K562 (cell line): Measurements from ENCODE around the gene VPS41. TPM values are rescaled to one million over a fixed set of nuclear protein-coding genes. Genes with fewer than 3 reads are reported as not detected.

Experiments used
- ATAC-seq: fragments of 200-7000 bp; cut with Tn5 transposase; 3 replicates; pipeline ENCODE4 v1.9.1; 2020; ENCODE audit warnings: moderate library complexity
- BruUV-seq: library from RNA; stranded (reverse); fragments of 400-500 nt; replicated peaks from 2 replicates; lab custom pipeline; 2021; lab: Mats Ljungman, UMichigan
- CTCF ChIA-PET: fragments of 300-600 bp; formaldehyde crosslinking; extraction: SDS; loops from one replicate; lab custom pipeline; 2021; ENCODE audit warnings: low intra/inter-chr PET ratio; lab: Yijun Ruan, JAX
- POLR2A ChIA-PET: fragments of 300-600, 350-650 bp; sonication (Branson Sonifier 250); formaldehyde crosslinking; extraction: SDS; loops from one replicate; lab custom pipeline; 2021; ENCODE audit warnings: antibody characterized with exemption, inconsistent platforms; lab: Yijun Ruan, JAX
- DNase-seq, 4 experiments: peaks; one replicate each; pipeline versions ENCODE4 v3.0.0 to v3.0.0-alpha.2; 2011 to 2018; ENCODE audit warnings: low spot score in 3 of 4, mixed read lengths in 3 of 4; ENCODE audit errors: extremely low read depth in 1 of 4
- FAIRE-seq: peaks from 2 replicates; lab custom pipeline; 2011; peaks lifted over from hg19 to GRCh38; lab: Jason Lieb, UNC
- H2AFZ ChIP-seq: 2 replicates; pipeline ENCODE4 v1.6.0; 2011; ENCODE audit warnings: low read depth, low read length, control low read depth, inconsistent platforms
- H3K27ac ChIP-seq: fragments of 200-600 bp; 3 replicates; pipeline ENCODE4 v1.8.0; 2011; ENCODE audit warnings: low read depth, mild to moderate bottlenecking, control low read depth, inconsistent platforms, low read length, moderate library complexity, mixed read lengths; ENCODE audit errors: extremely low read depth
- H3K27me3 ChIP-seq, 2 experiments: fragments of 300-600 bp in 1 of 2; 2 replicates in 1 of 2; 3 replicates in 1 of 2; pipeline versions ENCODE4 v1.6.0 to v1.8.0; 2011; ENCODE audit warnings: inconsistent platforms in 2 of 2, low read length in 2 of 2, mild to moderate bottlenecking in 1 of 2, mixed read lengths in 1 of 2, moderate library complexity in 1 of 2; ENCODE audit not compliant: control insufficient read depth in 2 of 2, insufficient read depth in 2 of 2
- H3K36me3 ChIP-seq: fragments of 300-600 bp; 3 replicates; pipeline ENCODE4 v1.8.0; 2011; ENCODE audit warnings: mild to moderate bottlenecking, low read length, inconsistent platforms; ENCODE audit not compliant: control insufficient read depth, insufficient read depth
- H3K4me1 ChIP-seq, 2 experiments: fragments of 200-600 bp in 1 of 2; replicated peaks in 1 of 2; 2 replicates in 1 of 2; 3 replicates in 1 of 2; pipeline versions ENCODE4 v1.5.1 to v1.8.0; 2011; ENCODE audit warnings: inconsistent platforms in 2 of 2, low read length in 2 of 2, mild to moderate bottlenecking in 1 of 2, mixed read lengths in 1 of 2, moderate library complexity in 1 of 2; ENCODE audit not compliant: control insufficient read depth in 2 of 2, insufficient read depth in 2 of 2
- H3K4me2 ChIP-seq: 2 replicates; pipeline ENCODE4 v1.6.1; 2011; ENCODE audit warnings: low read length, control low read depth, inconsistent platforms, mixed read lengths; ENCODE audit not compliant: insufficient read depth
- H3K4me3 ChIP-seq: fragments of 200-600 bp; sonication (generic), shearing (Covaris generic); 2 replicates; pipeline ENCODE4 v1.5.1; 2016; ENCODE audit warnings: control low read depth, inconsistent platforms
- H3K79me2 ChIP-seq: fragments of 200-600 bp; 3 replicates; pipeline ENCODE4 v1.8.0; 2011; ENCODE audit warnings: low read length, inconsistent platforms; ENCODE audit not compliant: control insufficient read depth, insufficient read depth
- H3K9ac ChIP-seq, 2 experiments: 2 replicates each; pipeline versions ENCODE4 v1.6.0 to v1.6.1; 2011; ENCODE audit warnings: low read depth in 2 of 2, low read length in 2 of 2, control low read depth in 1 of 2, inconsistent platforms in 1 of 2, mild to moderate bottlenecking in 1 of 2, mixed read lengths in 1 of 2; ENCODE audit not compliant: insufficient read depth in 1 of 2
- H3K9me1 ChIP-seq: one replicate; pipeline ENCODE4 v1.6.0; 2011; ENCODE audit warnings: inconsistent platforms, mild to moderate bottlenecking, low read length, moderate library complexity; ENCODE audit not compliant: control insufficient read depth, insufficient read depth
- H3K9me3 ChIP-seq: replicated peaks from 2 replicates; pipeline ENCODE4 v1.5.1; 2011; ENCODE audit warnings: low read depth, low read length, inconsistent platforms; ENCODE audit not compliant: control insufficient read depth, insufficient read depth
- H4K20me1 ChIP-seq: replicated peaks from 2 replicates; pipeline ENCODE4 v1.6.1; 2011; ENCODE audit warnings: low read length, inconsistent platforms, mixed read lengths; ENCODE audit not compliant: control insufficient read depth, insufficient read depth
- ADNP ChIP-seq: fragments of 200-800 bp; sonication (Bioruptor generic); IDR thresholded peaks from 2 replicates; pipeline ENCODE4 v1.6.1; 2016; ENCODE audit warnings: missing genetic modification characterization, missing compliant biosample characterization
- C11orf30 ChIP-seq: fragments of 450-650 bp; IDR thresholded peaks from 2 replicates; pipeline ENCODE4 v1.6.1; 2016; ENCODE audit warnings: low read depth, mild to moderate bottlenecking
- HCFC1 ChIP-seq: IDR thresholded peaks from 2 replicates; pipeline ENCODE4 v1.6.1; 2012; ENCODE audit warnings: low read depth, low read length, improper control_type of control experiment
- HDGF ChIP-seq: fragments of 450-650 bp; IDR thresholded peaks from 2 replicates; pipeline ENCODE4 v1.6.1; 2016
- TFAM ChIP-seq: fragments of 250-450 bp; sonication (Bioruptor Pico); conservative IDR thresholded peaks from 2 replicates; pipeline ENCODE4 v1.5.0; 2021; ENCODE audit warnings: mild to moderate bottlenecking, moderate library complexity
- WGBS: fragments of 100-300 bp; shearing (Covaris generic); methylation state at CpG from one replicate; pipeline ENCODE4 v1.1.6; 2016; ENCODE audit warnings: low coverage, mixed read lengths; ENCODE audit not compliant: insufficient coverage; ENCODE audit errors: missing lambda C conversion rate; 5-methylcytosine and 5-hydroxymethylcytosine counted together
- in situ Hi-C: fragments of 300-500 bp; cut with MboI; formaldehyde crosslinking; loops from 4 replicates; pipeline ENCODE4 v1.15.0; 2018; ENCODE audit warnings: inconsistent platforms, mixed read lengths
- intact Hi-C: fragments of 100-400 bp; cut with micrococcal nuclease; formaldehyde crosslinking; loops from 2 replicates; pipeline ENCODE4 v1.14.2; 2022
- polyA plus RNA-seq, 8 experiments: library from polyadenylated mRNA; depleted of rRNA in 4 of 8; stranded (reverse) in 5 of 8; unstranded in 3 of 8; fragments of >200 nt; fragmentation: Nextera tagmentation in 2 of 8; fragmentation: Illumina TruSeq in 1 of 8; extraction: Ambion mirVana in 2 of 8; extraction: Trizol in 1 of 8; gene quantifications; 2 replicates each; pipeline versions ENCODE4 v1.2.1 to v1.2.3, GENCODE V29; 2011 to 2014; ENCODE audit warnings: inconsistent platforms in 1 of 8, missing spikeins in 1 of 8
- total RNA-seq, 7 experiments: library from RNA; depleted of rRNA in 6 of 7; stranded (reverse); fragments of >200 nt in 6 of 7; fragmentation: Illumina TruSeq in 2 of 7; extraction: Trizol in 2 of 7; gene quantifications; 2 replicates each; pipeline versions ENCODE4 v1.2.1 to v1.2.3, GENCODE V29; 2011 to 2021; ENCODE audit warnings: low replicate concordance in 1 of 7
- TF ChIP-seq, protein P1 (sequence below): fragments of 450-650 bp; IDR thresholded peaks from 2 replicates; pipeline ENCODE4 v1.6.1; 2017; ENCODE audit warnings: antibody characterized with exemption, mild to moderate bottlenecking
- TF ChIP-seq, protein P2 (sequence below): fragments of 250-450 bp; sonication (Bioruptor Pico); IDR thresholded peaks from 2 replicates; pipeline ENCODE4 v1.5.1; 2021; ENCODE audit warnings: mild to moderate bottlenecking
- TF ChIP-seq, protein P3 (sequence below): sonication (generic); formaldehyde crosslinking; IDR thresholded peaks from 2 replicates; pipeline ENCODE4 v1.8.1; 2023; ENCODE audit warnings: mild to moderate bottlenecking, missing genetic modification reagents, moderate library complexity

Gene VPS41
- total and polyA plus RNA-seq, 9 of the 15 experiments (the other 6 are each of a cell fraction or from before 2014, with no cell fraction given) = 17.7 to 46.8 (median 32.1) TPM

DNA sequence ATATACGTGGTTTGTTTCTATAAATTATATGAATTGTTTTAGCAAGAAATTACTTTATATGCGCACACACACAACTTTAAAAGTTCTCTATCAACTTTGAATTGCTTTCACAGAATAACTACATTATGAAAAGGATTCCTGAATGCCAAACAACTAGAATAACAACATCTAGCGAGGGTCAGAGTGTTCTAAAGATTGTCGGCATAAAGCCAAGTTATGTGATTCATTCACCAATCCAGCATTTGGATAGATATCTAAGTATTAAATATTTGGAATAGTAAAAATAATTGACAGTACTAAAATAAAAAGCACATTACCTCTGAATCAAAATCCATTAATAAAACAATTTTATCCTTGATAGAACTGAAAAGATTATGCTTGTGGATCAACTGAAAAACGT lies 152.5 kb downstream of the VPS41 start:
- no peak for DNase-seq
- H3K79me2 ChIP-seq = no peaks in the 10 kb centered on the region
- in situ Hi-C loops (no loop called here), intact Hi-C loops (no loop called here)
- ChIA-PET CTCF (no interaction called here), POLR2A (no interaction called here)
- H3K9me1 ChIP-seq = no peaks in the 10 kb centered on the region
- no peak overlapping the region for H3K9ac ChIP-seq
- TF ChIP-seq C11orf30 = no peak
- TF ChIP-seq TFAM = no peak
- H4K20me1 ChIP-seq = no peaks in the 10 kb centered on the region
- no peak for ATAC-seq
- no peak for FAIRE-seq
- no peaks in the 10 kb centered on the region for H3K27me3 ChIP-seq
- H3K4me1 ChIP-seq = no peaks in the 10 kb centered on the region
- H2AFZ ChIP-seq = no peak overlapping the region
- no peak overlapping the region for H3K4me2 ChIP-seq
- no peak overlapping the region for H3K27ac ChIP-seq
- H3K36me3 ChIP-seq = peaks cover 24% of the 10 kb centered on the region; the same call in 2 of the 3 replicates
- no peaks in the 10 kb centered on the region for H3K9me3 ChIP-seq
- no peak overlapping the region for H3K4me3 ChIP-seq
- WGBS = 77% methylated on average over 5 of the region's 5 CpGs
- no TSS peak for BruUV-seq

DNA sequence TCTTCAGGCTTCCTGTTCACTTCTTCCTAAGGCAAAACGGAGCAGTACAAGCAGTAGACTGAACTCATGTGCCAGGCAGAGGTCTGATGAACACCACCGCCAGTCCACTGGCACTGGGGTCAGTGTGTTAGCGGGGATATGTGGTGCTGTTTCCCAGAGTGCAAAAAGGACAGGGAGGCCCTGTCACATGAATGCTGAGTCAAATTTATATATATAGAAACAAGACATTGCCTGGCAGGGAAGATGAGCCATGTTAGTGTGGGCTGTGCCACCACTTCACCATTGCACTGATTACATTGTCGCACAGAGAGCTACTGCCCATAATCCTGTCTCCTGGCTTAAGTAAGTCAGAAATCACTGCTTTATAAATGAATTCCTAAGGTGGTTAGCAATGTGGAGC lies 155.6 kb downstream of the VPS41 start:
- FAIRE-seq = no peak
- H3K27me3 ChIP-seq = no peaks in the 10 kb centered on the region
- no peaks in the 10 kb centered on the region for H4K20me1 ChIP-seq
- BruUV-seq = no TSS peak
- no peaks in the 10 kb centered on the region for H3K9me3 ChIP-seq
- POLR2A ChIA-PET = no interaction called here
- CTCF ChIA-PET = no interaction called here
- intact Hi-C loops (no loop called here), in situ Hi-C loops (no loop called here)
- no peak for DNase-seq
- no peaks in the 10 kb centered on the region for H3K4me1 ChIP-seq
- H3K4me3 ChIP-seq = no peak overlapping the region
- 73% methylated on average over 4 of the region's 4 CpGs for WGBS
- H2AFZ ChIP-seq = no peak overlapping the region
- H3K27ac ChIP-seq = no peak overlapping the region
- H3K4me2 ChIP-seq = no peak overlapping the region
- peaks cover 30% of the 10 kb centered on the region; the same call in 2 of the 3 replicates for H3K36me3 ChIP-seq
- H3K79me2 ChIP-seq = no peaks in the 10 kb centered on the region
- no peak for ATAC-seq
- H3K9ac ChIP-seq = no peak overlapping the region
- no peaks in the 10 kb centered on the region for H3K9me1 ChIP-seq
- no peak for TF ChIP-seq HDGF
- TF ChIP-seq, protein P1, sequence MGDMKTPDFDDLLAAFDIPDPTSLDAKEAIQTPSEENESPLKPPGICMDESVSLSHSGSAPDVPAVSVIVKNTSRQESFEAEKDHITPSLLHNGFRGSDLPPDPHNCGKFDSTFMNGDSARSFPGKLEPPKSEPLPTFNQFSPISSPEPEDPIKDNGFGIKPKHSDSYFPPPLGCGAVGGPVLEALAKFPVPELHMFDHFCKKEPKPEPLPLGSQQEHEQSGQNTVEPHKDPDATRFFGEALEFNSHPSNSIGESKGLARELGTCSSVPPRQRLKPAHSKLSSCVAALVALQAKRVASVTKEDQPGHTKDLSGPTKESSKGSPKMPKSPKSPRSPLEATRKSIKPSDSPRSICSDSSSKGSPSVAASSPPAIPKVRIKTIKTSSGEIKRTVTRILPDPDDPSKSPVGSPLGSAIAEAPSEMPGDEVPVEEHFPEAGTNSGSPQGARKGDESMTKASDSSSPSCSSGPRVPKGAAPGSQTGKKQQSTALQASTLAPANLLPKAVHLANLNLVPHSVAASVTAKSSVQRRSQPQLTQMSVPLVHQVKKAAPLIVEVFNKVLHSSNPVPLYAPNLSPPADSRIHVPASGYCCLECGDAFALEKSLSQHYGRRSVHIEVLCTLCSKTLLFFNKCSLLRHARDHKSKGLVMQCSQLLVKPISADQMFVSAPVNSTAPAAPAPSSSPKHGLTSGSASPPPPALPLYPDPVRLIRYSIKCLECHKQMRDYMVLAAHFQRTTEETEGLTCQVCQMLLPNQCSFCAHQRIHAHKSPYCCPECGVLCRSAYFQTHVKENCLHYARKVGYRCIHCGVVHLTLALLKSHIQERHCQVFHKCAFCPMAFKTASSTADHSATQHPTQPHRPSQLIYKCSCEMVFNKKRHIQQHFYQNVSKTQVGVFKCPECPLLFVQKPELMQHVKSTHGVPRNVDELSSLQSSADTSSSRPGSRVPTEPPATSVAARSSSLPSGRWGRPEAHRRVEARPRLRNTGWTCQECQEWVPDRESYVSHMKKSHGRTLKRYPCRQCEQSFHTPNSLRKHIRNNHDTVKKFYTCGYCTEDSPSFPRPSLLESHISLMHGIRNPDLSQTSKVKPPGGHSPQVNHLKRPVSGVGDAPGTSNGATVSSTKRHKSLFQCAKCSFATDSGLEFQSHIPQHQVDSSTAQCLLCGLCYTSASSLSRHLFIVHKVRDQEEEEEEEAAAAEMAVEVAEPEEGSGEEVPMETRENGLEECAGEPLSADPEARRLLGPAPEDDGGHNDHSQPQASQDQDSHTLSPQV = no peak
- no peak for TF ChIP-seq ADNP (tag)
- TF ChIP-seq, protein P2, sequence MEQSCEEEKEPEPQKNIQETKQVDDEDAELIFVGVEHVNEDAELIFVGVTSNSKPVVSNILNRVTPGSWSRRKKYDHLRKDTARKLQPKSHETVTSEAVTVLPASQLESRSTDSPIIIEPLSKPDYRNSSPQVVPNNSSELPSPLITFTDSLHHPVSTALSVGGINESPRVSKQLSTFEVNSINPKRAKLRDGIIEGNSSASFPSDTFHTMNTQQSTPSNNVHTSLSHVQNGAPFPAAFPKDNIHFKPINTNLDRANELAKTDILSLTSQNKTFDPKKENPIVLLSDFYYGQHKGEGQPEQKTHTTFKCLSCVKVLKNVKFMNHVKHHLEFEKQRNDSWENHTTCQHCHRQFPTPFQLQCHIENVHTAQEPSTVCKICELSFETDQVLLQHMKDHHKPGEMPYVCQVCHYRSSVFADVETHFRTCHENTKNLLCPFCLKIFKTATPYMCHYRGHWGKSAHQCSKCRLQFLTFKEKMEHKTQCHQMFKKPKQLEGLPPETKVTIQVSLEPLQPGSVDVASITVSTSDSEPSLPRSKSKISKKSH (CRISPR knock-in tag) = no peak
- TF ChIP-seq HCFC1 = no peak
- TF ChIP-seq, protein P3, sequence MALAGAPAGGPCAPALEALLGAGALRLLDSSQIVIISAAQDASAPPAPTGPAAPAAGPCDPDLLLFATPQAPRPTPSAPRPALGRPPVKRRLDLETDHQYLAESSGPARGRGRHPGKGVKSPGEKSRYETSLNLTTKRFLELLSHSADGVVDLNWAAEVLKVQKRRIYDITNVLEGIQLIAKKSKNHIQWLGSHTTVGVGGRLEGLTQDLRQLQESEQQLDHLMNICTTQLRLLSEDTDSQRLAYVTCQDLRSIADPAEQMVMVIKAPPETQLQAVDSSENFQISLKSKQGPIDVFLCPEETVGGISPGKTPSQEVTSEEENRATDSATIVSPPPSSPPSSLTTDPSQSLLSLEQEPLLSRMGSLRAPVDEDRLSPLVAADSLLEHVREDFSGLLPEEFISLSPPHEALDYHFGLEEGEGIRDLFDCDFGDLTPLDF = no peak
